Measurements from ENCODE around the gene PAK6.

DNA sequence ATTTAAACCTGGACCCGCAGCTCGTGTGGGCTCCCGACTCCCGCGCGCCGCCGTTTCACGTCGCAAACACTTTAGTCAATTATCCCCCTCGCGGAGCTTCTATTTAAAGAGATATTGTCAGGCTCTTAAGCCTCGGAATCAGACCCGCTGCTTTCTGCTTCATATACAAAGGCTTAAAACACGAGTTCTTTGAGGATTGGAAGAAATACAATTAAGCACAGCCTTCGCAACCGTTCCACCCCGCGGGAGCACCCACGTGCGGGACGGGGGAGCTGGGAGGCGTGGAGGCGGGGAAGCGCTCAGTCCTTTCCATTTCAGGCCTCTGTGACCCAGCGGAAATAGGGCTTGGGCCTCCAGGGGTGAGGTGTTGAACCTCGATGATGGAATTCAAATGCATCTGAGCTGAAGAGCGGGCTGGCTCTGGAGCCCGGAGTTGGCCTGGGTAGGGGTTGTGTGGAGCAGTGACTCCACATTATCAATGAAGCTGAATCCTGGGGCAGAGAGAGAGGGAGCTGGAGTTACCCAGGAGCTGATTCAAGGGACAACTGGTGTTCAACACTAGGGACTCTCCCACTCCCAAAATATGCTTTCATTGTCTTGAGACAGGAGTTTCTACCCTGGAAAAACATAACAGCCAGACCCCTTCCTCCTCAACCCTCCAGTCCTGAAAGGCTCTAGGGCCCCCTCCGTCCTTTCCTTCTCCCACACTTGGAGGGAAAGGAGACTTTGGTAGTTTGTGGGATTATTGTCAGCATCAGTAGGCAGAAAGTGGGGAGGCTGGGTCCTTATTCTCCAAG is 41.6 kb downstream of the PAK6 start:
- TF ChIP-seq, protein P1, sequence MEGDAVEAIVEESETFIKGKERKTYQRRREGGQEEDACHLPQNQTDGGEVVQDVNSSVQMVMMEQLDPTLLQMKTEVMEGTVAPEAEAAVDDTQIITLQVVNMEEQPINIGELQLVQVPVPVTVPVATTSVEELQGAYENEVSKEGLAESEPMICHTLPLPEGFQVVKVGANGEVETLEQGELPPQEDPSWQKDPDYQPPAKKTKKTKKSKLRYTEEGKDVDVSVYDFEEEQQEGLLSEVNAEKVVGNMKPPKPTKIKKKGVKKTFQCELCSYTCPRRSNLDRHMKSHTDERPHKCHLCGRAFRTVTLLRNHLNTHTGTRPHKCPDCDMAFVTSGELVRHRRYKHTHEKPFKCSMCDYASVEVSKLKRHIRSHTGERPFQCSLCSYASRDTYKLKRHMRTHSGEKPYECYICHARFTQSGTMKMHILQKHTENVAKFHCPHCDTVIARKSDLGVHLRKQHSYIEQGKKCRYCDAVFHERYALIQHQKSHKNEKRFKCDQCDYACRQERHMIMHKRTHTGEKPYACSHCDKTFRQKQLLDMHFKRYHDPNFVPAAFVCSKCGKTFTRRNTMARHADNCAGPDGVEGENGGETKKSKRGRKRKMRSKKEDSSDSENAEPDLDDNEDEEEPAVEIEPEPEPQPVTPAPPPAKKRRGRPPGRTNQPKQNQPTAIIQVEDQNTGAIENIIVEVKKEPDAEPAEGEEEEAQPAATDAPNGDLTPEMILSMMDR (IDR thresholded peaks at IDR 0.05; ENCODE audit: low read length): no peak
- TF ChIP-seq EZH2 (optimal IDR thresholded peaks at IDR 0.05; ENCODE audit: low read depth, low read length) (no peak), EZH2phosphoT487 (IDR thresholded peaks at IDR 0.05; ENCODE audit: low read length) (no peak)
